NCI-H2227 (cell line): ENCODE measurements around the gene ZDHHC14.
A peak's percentile ranks its signal among the peaks of the same experiment; 100 is the strongest.
"Not testable (repeated sequence)": the region's sequence is repeated elsewhere in the genome, so short reads cannot be mapped to it uniquely, and the experiment has no call there.

ENCODE experiments used
- DNase-seq: peaks from one replicate; lab custom pipeline; 2025; ENCODE audit not compliant: unreplicated experiment; lab: John Stamatoyannopoulos, UW

Gene ZDHHC14

DNA sequence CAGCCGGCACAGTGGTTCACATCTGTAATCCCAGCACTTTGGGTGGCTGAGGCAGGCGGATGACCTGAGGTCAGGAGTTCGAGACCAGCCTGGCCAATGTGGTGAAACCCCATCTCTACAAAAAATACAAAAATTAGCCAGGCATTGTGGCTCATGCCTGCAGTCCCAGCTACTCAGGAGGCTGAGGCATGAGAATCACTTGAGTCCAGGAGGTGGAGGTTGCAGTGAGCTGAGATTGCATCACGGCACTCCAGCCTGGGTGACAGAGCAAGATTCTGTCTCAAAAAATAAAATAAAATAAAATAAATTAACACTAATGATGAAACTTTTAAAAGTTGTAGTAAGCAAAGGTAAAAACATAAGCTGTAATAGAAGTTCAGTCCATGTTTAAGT, 82.7 kb downstream of the ZDHHC14 start:
- DNase-seq = not testable (repeated sequence)

DNA sequence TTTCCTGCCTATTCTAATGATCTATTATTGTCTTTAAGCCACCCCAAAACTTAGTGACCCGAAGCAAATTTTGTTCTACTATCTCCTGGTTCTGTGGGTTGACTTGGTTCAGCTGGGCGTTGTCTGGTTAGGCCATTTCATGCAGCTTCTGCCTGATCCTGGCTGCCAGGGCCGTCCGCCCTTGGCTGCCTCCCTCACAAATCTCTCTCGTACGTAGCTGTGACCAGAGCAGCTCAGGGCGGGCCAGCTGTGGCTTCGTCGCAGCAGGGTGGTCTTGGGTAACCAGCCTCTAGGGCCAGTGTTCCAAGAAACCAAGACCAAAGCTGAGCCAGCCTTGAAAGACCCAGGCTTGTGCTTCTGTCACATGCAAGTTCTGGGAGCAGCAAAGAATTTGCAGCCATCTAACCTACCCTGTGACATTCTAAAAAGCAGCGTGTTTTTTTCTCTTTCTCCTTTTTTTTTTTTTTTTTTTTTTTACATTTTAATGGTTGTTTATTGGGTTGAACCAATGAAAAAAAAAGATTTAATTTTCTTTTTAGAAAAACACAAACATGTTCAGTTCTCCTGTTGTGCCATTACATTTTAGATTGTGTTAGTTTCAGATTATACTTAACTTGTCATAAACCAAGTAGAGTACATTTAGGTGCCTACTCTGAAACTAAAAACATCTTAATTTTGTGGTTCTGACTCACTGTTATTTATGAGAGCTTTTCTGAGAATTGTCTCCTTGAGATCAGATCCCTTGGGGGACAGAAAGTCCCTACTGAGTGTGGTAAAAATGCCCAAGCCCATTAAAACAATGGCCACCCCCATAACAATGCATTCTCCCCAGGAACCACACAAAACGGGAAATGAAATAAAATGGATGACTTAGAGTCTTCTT, 83.9 kb downstream of the ZDHHC14 start:
- no peak for DNase-seq

DNA sequence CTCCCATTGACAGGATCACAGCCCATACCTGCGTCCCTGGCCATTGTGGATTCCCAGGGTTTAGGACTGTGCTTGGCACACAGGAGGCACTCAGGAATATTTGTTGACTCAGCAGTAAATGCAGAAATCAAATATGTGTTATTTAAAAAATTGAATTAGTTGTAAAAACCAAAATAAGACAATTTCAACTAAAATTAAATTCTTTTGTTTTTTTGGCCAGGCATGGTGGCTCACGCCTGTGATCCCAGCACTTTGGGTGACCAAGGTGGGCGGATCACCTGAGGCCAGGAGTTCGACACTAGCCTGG, 85.3 kb downstream of the ZDHHC14 start:
- no peak for DNase-seq

DNA sequence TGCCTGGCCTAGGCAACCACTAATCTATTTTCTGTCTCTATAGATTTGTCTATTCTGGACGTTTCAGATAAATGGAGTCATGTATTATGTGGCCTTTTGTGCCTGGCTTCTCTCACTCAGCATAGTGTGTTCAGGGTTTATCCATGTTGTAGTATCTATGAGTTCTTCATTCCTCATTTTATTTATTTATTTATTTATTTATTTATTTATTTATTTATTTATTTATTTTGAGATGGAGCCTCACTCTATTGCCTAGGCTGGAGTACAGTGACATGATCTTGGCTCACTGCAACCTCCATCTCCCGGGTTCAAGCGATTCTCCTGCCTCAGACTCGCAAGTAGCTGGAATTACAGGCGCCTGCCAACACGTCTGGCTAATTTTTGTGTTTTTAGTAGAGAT, 86.3 kb downstream of the ZDHHC14 start:
- DNase-seq = not testable (repeated sequence)

DNA sequence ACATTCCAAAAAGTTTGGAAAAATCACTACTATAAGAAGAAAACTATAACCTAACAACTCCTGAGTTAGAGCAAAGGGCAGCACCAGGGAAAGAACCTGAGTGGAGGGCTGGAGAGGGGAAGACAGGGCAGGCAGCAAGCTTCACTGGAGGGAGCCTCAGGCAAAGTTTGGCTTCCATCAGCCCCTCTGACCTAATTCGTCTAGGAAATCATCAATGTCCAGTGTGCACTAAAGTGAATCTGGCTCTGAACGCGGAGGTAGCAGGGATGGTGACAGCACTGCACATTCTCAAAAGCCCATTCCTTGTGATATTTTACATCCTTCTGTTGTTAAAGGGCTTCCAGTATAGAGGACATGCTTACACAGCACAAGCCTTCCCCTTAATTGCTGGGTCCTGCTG, 87.1 kb downstream of the ZDHHC14 start:
- DNase-seq = no peak

DNA sequence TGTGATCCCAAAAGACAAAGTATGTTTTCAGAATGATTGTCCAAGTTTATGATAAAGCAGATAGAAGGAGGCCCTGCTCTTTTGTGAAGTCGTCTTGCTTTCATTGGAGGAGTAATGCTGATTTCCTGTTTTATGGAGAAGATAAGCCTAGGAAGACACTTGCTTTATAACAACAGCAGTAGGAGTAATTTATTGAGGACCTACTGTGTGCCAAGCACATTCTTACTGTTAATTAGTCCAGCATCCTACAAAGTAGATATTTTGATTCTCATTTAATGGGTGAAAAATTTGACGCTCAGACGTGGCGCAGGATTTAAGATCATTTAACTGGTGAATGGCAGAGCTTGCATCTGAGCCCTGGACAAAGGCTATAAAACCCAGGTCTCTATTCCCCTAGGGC, 87.6 kb downstream of the ZDHHC14 start:
- DNase-seq = no peak

DNA sequence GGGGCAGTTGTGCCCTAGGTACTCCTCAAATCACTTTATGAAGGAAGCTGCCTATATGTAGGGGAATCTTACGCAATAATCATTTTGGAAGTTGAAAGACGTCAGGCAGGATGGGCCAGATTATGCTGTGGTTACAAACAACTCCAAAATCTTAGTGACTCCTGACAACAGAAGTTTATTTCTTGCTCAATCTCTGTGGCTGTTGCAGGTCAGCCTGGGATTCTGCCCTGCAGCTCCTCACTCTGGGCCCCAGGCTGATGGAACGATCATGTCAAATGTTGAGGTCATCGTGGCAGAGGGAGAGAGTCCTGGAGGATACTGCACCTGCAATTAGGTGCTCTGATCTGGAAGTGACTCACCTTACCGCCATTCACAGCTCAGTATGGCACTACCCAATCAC, 88.4 kb downstream of the ZDHHC14 start:
- no peak for DNase-seq

DNA sequence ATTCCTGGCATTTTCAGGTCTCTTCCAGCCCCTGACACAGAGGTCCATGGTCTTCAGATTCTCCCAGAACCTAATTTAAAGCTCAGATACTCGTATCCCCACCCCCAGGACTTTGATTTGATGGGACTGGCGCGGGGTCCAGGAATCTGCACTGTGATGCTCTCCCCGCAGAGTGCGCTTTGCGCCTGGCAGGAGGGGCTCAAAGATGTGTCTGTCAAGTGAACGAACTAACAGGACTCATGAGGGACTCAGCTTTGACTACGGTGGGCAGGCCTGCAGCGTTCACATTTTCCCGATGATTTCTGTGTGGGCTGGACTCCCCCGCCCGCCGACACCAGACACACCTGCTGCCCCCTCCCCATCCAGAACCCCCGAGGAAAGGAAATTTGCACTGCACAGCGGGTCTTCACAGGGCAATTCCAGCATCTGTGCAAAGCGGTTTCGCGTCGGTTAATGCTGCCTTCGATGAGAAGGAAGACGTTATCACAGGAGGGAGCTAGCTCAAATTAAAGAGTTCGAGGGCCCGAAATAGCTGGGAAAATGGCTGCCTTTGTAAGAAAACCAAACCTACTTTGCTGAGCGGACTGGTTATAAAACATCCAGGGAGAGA, 90.2 kb downstream of the ZDHHC14 start:
- peak; percentile 62 for DNase-seq

DNA sequence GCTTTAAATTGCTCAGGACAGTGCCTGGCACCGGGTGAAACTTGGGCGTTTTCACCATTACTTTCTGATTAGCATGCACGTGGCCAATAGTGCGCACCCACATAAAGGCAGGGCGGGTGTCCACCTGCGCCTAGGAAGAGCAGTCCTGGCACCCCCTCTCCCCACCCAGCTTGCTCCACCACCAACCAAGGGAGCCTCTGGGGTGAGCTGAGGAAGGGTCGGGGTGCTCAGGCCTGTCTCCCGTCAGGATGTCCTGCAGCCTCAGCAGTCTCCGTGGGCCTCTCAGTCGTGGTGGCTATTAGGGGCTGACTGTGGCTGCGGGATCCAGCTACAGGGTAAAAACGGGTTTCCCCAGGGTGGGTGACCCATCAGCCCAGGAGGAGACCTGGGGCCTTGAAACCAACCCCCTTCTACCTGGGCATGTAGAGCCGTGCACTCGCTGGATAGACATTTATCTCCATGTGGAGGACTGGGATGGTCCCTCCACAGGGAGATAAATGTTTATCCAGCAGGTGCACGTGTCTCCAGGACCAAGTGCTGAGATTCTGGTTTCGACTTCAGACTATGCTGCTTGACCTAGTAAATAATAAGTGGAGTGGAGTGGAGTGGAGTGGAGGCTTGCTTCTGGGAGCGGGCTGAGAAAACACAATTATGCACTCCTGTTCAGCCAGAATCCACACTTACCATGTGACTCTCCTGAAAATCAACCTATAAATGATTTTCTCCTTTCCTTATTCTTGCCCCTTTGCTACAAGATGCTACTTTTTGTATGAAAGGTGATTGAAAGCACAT, 91.1 kb downstream of the ZDHHC14 start:
- peak; percentile 23 for DNase-seq

DNA sequence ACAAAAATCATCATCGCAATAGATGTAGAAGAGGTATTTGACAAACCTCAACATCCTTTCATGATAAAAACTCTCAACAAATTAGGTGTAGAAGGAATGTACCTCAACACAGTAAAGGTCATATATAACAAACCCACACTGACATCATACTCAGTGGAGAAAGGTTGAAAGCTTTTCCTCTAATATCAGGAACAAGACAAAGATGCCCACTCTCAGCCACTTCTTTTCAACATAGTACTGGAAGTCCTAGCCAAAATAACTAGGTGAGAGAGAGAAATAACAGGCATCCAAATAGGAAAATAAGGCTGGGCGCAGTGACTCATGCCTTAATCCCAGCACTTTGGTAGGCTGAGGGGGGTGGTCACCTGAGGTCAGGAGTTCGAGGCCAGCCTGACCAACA, 95.8 kb downstream of the ZDHHC14 start:
- no peak for DNase-seq

DNA sequence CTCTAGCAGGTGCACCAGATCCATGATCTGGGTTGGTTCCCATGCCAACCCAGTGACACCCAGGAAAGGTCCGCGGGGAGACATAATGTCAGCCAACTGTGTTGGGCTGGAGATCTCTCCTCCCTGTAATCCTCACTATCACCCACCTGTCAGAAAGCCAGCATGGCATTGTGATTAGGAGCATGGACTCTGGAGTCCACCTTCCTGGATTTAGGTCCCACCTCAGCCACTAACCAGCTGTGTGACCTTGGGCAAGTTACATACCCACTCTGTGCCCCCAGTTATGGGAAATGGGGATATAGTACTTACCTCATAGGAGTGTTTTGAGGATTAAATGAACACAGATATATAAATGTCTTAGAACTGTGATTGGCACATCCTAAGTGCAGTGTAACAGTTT, 97.9 kb downstream of the ZDHHC14 start:
- no peak for DNase-seq

DNA sequence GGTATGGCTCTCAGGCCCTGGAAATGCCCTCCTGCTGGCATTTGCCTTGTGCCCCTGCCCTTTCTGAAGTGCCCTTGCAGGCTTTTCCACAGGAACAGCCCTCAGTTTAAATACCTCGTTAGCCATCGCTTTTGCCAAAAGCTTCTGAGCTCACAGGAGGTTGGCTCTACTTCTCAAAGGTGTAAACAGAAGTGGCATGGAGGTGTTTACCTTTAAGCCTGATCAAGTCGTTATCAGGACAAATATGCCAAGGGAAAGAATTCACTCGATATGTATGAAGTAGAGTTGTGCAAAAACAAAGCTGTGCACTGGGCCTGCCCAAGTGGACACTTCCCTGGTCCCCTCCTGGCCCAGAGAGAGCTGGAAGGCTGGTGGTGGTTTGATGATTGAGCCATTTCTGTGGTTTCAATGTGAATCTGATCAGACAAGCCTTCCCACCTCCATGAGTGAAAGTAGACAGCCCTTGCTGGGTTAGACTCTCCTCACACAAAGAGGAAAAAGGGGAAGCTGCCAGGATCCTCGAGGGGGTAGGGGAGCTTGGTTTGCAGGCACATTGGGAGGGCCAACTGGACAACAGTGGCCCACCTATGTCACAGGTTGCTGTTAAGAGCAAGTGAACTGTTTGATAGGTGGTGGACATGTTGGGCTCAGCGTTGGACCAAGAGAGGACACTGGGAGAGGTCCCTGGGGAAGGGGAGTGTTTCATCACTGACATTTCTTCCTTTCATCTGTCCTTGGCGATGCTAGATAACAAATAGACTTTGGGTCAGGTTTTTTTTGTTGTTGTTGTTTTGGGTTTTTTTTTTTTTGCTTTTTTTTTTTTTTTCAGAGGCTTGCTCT, 98.7 kb downstream of the ZDHHC14 start:
- DNase-seq = no peak

DNA sequence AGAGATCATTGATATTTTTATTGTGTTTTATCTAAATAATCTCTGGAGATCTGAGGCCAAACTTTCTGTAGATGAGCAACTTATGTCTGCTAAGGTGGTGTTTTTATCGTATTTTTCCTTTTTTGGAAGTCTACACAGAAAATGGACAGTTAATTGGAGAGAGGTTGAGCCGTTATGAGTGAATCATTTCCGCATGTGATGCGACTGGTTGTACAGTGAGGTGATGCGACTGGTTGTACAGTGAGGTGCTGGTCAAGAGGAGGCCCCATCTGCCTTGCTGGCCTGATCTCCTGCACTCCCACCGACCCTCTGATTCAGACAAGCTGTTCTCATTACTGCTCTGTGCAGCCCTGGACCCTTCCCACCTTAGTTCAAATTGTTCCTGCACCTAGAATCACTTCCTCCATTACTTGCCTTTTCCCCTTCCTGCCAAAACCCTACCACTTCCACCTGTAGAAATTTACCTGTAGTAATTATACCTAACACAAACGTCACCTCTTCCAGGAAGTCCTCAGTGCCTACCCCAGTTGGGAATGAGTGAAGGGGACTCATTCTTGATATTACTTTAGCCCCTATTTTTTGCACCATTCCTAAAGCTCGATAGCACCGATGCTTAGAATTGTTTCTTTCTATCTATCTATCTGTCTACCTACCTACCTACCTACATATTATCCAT, 100.3 kb downstream of the ZDHHC14 start:
- no peak for DNase-seq

DNA sequence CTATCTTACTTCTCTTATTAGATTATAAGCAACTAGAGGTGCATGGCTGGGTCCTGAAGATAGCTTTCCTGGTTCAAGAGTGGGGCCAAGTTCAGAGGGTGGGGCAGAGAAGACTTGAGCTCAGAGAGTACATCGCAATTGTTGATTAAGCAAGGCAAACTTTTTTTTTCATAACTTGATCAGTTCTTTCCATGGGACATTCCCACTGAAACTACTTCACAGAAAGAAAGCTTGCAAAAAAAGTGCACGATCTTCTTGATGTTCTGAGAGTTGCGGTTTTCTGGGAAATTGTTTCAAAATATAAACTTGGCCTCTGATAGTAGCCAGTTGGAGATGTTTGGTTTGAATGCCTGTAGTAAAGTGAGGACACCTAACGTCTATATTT, 100.9 kb downstream of the ZDHHC14 start:
- no peak for DNase-seq

DNA sequence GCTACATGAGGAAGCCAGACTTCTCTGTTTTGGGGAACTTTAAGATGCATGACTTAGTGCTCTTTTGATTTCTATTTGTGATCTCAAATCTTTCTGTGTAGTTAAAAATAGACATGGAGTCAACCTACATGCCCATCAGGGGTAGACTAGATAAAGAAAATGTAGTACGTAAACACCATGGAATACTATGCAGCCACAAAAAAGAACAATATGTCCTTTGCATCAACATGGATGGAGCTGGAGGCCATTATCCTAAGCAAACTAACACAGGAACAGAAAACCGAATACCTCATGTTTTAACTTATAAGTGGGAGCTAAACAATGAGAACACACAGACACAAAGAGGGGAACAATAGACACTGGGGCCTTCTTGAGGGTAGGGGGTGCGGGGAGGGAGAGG, 102.8 kb downstream of the ZDHHC14 start:
- no peak for DNase-seq

DNA sequence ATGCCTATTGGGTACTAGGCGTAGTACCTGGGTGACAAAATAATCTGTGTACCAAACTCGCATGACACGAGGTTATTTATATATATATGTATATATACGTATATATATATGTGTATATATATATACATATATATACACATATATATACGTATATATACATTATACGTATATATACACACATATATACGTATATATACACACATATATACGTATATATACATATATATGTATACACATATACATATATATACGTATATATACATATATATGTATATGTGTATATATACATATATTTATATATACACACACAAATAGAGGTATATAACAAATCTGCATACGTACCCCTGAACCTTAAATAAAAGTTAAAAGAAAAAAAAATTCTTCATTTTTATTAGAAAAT, 103.2 kb downstream of the ZDHHC14 start:
- DNase-seq = no peak

DNA sequence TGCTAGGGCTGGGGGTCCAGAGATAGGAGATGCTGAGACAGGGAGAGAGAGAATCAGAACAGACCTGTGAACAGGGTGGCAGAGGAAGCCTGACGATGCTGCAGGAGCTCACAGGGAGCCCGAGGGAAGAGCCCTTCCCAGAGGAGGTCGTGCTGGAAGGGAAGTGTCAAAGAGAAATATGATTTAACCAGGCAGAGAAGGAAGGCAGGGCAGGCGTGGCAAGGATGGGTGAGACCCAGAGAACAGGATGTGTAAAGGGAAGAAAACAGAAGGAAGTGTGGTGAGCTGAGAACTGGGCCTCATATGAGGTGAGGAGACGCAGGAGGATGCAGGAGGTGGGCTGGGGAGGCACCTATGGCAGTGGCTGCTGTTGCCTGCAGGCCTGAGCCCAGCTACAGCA, 105.6 kb downstream of the ZDHHC14 start:
- no peak for DNase-seq

DNA sequence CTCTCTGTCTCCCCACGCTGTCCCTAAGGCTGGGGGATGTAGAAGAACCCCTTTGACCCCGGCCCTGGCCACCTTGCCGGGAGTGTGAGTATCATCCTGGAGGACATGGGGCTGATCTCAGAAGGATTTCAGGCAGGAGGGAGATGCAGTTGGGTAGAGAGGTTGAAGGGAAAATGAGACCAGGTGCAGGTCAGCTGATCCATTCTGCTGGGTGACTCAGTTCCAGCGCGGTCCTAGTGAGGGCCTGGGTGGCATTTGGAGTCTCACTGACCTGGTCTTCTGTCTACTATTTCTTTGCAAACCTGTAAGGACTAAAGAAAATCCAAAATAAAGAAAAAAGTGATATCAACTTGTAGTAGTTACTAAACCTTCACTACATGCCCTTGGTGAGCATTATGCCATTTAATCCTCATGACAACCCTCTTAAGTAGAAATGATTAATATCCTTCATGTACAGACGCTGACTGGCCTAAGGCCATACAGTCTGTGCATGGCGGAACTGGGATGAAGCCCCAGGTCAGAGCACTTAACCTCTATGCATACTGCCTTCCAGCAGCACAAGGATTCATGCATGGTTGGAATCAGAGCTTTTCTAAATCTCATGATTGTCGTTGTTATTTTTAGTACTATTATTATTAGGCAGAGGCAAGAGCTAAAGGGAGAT, 106.3 kb downstream of the ZDHHC14 start:
- no peak for DNase-seq

DNA sequence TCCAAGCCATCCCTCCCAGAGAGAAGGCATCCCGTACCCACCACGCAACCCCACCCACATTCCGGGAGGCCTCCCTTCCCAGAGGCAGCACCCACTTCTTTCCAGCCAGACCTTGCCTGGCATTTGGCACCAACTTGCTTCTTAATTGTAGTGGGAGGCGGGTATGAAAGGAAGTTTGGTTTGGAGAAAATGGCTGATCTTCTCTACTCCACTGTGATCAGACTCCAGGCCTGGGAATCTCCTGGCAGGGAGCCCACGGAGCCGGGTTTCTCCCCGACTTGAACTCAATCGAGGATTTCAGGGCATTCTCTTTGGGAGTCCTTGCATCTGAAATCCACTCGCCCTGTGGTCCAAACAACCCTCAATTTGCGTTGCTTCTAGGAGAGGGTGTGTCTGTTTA, 107.1 kb downstream of the ZDHHC14 start:
- no peak for DNase-seq

DNA sequence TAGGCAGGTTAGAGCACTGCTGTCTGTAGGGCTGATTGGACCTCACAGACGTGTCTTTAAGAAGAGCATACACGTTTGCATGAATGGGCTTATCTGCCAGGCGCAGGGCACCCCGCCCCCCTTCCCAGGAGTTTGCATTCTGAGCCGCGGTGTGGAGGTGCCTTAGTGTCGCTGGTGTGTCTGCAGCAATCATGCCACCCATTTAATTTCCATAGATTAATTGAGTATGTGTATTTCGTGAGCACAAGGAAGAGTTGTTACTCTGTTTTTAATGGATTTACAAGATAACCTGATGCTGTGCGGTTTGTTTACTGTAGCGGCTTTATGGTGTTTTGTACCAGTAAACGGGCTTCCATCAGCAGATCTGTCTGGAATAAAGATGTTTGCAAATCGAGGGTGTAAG, 107.7 kb downstream of the ZDHHC14 start:
- peak; percentile 15 for DNase-seq
